GM12872 (cell line): ENCODE data around the gene SIM2.

Source experiments
- CTCF ChIP-seq: IDR thresholded peaks from 3 replicates; pipeline ENCODE4 v1.5.1; 2011; ENCODE audit warnings: low read depth, mild to moderate bottlenecking, low read length, moderate library complexity; ENCODE audit not compliant: insufficient read depth

SIM2 gene

GRCh38 chr21:36716387-36716786 is 17.5 kb downstream of the SIM2 start:
- TF ChIP-seq CTCF, result no peak

DNA sequence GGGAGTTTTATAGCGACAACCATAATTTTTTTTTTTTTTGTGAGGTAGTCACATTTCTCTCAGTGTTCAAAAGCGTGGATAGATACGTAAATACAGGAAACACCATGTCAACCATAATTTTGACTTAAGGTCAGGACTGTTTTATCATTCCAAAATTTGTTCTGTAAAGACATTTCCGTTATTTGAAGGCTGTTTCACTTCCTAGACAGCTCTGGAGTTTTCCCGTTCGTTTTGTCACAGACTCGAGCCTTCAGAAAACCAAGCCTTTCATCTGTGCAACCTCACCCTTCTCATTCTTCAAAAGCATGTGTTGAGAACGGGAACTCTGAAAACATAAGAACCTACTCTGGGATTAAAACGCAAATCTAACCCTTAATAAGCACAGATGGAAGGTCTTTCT is 17.9 kb downstream of the SIM2 start:
- TF ChIP-seq CTCF, result no peak

GRCh38 chr21:36717976-36718375 is 19.1 kb downstream of the SIM2 start:
- no peak for TF ChIP-seq CTCF

DNA sequence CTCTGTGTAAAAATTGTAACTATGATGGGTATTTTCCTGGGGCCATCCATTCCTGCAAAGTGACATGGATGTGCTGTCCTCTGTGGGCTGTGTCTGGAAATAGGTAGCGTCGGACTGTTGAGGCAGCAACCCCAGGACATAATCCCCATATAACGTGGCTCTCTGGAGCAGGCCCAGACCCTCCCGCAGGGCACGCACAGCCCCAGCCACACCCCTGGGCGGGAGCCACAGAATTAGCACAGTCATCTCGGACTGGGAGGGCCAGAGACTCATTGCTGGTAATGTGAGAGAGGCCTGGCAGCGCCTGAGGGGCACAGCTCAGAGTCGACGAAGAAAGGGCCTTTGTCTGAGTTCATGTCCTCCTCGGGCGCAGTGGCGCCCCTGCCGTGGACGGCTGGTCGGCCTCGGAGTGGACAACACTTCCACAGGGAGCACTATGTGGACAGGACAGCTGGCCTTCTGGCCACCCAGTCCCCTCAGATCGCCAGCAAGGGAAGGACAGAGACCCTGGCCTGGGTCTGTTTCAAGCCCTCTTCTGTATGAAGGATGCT is 20.1 kb downstream of the SIM2 start:
- TF ChIP-seq CTCF, result no peak

- TF ChIP-seq CTCF, result no peak
These were observed 20.7 kb downstream of the SIM2 start for GRCh38 chr21:36719614-36720013.

GRCh38 chr21:36721817-36722216 is 22.9 kb downstream of the SIM2 start:
- TF ChIP-seq CTCF, result no peak

GRCh38 chr21:36722370-36723368 is 23.8 kb downstream of the SIM2 start:
- TF ChIP-seq CTCF, result no peak
